NCI-H1694 (cell line): ENCODE data around the gene BMAL1.
A peak's percentile ranks its signal among the peaks of the same experiment; 100 is the strongest.
"Not testable (repeated sequence)": the region's sequence is repeated elsewhere in the genome, so short reads cannot be mapped to it uniquely, and the experiment has no call there.

ENCODE experiments used
- DNase-seq: peaks from one replicate; lab custom pipeline; 2025; lab: John Stamatoyannopoulos, UW

BMAL1 gene

GRCh38 chr11:13277768-13278608 lies at the start of gene BMAL1:
Gene BMAL1 (plus strand): TSS chr11:13277790. CDS start chr11:13354309, 76,519 bp downstream.
- no peak for DNase-seq

- DNase-seq: no peak
Observed at GRCh38 chr11:13228572-13228971, 49.0 kb upstream of the BMAL1 start.

DNA sequence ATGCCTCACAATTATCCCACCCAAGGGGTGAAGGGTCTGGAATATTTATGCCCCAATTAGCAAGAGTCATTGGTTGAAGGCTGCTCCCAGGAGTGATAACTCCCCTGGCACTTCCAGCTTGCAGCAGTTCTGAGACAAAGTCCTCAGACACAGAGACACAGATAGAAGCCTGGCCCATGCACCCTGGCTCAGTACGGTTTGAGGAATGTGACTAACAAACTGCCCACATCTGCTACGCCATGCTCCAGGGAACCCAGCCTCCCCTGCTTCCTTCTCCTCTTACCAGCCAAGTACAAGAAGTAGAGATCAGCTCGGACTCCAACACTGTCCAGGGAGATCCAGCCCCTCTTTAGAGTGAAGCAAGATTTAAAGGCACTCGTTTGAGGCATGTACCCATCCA lies 48.5 kb upstream of the BMAL1 start:
- DNase-seq: no peak

DNA sequence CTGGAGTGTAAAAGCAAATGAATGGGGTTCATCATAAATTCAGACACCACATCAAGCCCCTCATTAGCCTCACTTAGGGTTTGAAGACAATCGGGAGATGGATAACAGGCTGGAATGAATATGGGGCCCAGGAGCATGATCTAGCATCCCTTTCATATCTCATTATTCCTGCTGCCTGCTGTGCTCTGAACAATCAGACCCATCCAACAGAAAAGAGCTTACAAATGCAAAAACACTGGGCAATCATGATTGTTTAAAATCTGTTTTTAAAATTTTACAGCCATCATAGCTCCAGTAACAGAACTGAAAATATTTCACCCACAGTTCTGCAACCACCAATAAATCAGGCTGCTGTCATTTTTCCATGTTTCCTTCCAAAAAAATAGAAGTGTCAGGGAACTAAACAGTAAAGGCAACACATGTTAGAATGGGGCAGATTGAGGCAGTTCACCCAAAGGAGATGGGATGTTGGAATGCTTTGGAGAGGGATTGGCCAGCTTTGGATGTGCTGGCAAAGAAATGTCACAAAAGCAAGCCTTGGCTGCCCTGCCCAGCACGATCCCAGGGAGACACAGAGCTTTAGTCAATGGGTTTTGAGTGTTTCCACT lies 47.8 kb upstream of the BMAL1 start:
- DNase-seq: no peak

DNA sequence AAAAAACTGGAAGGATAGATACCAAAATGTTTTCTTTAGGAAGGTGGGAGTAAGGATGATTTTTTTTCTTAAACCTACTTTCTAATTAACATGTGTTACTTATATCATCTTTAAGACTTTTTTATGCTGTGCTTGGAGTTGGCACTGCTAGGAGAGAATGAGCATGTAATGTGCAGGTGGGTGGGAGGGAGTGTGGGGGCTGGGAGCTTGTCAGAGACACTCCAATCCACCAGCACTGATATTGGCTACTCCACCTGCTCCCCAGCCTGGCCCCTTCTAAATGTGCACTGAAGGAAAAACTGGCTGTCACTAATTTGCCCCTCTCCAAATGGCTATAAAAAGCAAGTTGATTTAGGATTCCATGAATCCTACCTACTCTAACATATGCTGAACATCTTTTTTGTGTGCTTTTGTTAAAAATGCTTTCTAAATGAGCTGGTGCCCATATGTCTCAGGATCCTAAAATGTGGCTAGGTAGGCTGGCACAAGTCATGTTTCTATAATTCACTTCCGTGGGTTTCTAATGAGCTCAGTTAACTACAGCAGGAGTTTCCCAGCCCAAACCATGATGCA lies 44.3 kb upstream of the BMAL1 start:
- DNase-seq: no peak

DNA sequence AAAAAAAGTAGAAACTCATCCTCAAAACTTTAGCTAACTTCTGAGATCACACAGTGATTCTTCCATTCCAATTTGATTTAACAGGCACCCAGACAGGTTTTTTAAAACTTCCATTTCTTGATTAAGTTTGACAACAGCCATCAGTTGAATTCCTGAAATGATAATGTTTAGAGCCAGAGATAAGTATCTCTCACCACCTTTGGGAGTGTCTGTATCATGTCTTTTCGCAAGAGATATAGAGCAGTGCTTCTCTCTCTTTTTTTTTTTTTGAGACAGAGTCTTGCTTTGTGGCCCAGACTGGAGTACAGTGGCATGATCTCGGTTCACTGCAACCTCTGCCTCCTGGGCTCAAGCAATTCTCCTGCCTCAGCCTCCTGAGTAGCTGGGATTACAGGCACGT lies 41.7 kb upstream of the BMAL1 start:
- no peak for DNase-seq

DNA sequence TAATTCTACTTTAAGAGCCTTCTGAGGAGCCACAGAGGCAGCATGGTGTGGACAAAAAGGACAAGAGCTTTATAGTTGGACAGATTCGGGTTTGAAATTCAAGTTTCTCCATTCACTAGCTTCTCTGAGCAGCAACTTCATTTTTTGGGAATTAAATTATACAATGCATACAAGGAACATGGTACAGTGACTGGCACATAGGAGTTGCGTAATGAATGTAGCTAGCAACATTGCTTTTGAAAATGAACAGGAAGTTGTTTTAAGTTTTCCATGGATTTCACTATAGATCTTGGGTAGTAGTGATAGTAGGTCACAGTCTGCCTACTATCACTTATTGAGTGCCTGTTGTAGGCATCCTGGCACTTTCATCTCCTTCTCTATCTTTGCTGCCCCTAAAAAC lies 41.0 kb upstream of the BMAL1 start:
- no peak for DNase-seq

GRCh38 chr11:13237761-13238160 lies 39.8 kb upstream of the BMAL1 start:
- DNase-seq: no peak

- DNase-seq: peak; percentile 28
Observed at GRCh38 chr11:13238879-13239514, 38.6 kb upstream of the BMAL1 start.

DNA sequence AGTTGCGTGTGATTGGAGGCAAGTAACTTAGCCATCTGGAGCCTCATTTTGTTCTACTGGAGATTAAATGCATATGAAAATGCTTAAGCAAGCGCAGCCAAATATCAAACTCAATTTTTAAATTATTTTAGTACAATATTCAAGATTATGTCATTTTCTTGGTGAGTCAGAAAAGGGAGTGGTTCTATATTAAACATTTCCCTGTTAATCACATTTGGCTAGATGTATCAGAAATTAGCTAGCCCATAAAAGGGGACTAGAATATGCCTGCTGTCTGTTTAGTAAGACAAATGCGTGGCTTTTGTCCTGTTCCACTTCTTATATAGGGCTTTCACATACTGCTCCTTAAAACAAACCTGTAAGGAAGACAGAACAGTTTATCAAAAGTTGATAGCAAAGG lies 35.0 kb upstream of the BMAL1 start:
- DNase-seq: no peak

GRCh38 chr11:13247606-13248296 lies 29.8 kb upstream of the BMAL1 start:
- peak; percentile 33 for DNase-seq

- no peak for DNase-seq
Observed at GRCh38 chr11:13249177-13249576, 28.4 kb upstream of the BMAL1 start.

GRCh38 chr11:13249992-13250391 lies 27.6 kb upstream of the BMAL1 start:
- no peak for DNase-seq

GRCh38 chr11:13251966-13252365 lies 25.6 kb upstream of the BMAL1 start:
- DNase-seq: no peak

DNA sequence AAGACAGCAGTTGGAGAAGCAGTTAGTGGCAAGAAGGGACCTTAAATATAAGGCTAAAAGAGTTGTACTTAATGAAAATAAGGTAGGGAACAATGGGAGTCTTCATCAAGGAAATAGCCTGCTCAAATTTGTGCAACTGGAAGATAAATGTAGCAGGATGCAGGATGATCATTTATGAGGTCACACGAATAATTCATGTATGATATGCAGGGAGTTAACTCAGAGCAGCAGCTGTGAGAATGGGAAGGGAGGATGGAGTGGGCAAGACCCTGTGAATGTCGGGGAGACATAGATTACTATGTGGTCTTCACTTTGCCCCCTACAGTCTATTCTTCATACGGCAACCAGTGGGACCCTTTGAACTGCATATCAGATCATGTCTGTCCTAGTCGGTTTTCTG lies 25.2 kb upstream of the BMAL1 start:
- DNase-seq: no peak

DNA sequence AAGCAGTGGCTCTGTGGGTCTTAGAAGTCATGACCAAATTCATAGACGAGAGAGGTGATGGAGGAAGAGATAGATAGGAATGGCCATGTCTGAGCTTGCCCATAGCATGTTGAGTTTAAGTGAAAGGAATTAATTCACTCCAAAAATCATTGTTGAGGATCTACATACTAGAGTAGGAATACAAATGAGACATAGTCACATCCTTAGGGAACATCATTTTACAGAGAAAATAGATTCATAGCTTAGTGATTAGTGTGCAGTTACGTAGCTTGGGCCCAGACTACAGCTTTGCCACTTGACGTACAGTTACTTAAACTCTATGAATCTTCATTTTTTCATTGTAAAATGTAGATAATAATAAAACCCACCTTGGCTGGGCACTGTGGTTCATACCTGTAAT lies 21.4 kb upstream of the BMAL1 start:
- no peak for DNase-seq

DNA sequence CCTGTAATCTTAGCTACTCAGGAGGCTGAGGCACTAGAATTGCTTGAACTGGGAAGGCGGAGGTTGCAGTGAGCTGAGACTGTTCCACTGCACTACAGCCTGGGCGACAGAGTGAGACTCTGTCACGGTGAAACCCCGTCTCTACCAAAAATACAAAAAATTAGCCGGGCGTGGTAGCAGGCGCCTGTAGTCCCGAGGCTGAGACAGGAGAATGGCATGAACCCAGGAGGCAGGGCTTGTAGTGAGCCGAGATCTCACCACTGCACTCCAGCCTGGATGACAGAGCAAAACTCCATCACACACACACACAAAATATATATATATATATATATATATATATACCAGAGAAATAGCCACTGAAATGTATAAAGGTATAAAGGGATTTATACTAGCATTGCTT lies 19.5 kb upstream of the BMAL1 start:
- DNase-seq: not testable (repeated sequence)

DNA sequence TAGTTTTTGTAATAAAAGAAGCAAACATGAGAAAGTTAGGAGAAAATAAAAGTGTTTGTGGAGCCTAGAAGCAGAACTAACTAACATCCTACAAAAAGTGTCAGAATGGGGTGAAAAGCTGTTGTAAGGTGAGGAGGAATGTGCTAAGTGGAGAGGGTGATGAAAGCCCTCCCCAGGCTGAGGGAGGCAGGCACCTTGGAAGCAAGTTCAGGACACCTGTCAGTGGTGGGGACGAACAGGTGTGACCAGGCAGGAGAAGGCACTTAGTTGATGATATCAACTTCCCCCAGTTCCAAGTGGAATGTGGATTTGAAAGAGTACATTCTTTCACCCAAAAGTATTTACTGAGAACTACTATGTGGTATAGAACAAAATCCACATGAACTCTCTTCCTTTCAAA lies 18.7 kb upstream of the BMAL1 start:
- DNase-seq: no peak

GRCh38 chr11:13259374-13259773 lies 18.2 kb upstream of the BMAL1 start:
- no peak for DNase-seq

DNA sequence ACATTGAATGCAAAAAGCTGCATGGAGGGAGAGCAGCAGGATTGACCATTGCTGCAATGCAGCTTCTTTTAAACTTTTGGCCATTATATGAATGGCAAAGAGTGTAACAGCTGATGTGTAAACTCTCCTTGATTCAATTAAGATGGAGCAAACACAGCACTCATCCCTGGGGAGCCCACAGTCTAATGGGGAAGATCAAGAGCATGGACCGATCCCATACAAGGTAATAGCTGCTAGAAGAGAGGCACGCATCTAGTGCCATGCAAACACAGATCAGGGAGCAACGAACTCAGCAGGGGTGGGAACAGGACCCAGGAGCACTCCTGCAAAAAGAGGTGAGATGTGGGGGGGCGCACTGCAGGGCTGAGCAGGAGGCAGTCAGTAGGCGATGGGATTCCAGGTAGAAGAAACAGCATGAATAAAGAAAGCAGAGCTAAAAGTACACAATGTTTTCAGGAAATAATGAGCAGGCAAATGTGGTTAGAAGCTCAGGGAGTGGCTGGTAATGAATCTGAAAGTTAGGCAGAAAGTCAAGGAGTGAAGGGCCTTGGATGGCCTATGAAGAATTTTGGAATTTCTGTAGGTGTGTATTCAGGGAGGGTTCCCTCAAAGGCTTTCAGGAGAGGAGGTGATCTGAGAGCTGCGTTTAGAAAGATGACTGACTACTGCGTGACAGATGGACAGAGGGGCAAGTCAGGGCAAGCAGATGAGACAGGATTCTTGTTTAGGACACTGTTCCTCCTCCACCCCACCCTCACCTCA lies 17.2 kb upstream of the BMAL1 start:
- no peak for DNase-seq

GRCh38 chr11:13260963-13261588 lies 16.5 kb upstream of the BMAL1 start:
- DNase-seq: no peak
